Measurements from ENCODE around the gene PTPN1. TPM values are rescaled to one million over a fixed set of nuclear protein-coding genes. Genes with fewer than 3 reads are reported as not detected.
A peak's percentile ranks its signal among the peaks of the same experiment; 100 is the strongest.

Gene PTPN1
- total and polyA plus RNA-seq, 2 of the 13 experiments (the other 11 are each of a cell fraction or from before 2014, with no cell fraction given): 17.7 to 37.2 TPM

DNA sequence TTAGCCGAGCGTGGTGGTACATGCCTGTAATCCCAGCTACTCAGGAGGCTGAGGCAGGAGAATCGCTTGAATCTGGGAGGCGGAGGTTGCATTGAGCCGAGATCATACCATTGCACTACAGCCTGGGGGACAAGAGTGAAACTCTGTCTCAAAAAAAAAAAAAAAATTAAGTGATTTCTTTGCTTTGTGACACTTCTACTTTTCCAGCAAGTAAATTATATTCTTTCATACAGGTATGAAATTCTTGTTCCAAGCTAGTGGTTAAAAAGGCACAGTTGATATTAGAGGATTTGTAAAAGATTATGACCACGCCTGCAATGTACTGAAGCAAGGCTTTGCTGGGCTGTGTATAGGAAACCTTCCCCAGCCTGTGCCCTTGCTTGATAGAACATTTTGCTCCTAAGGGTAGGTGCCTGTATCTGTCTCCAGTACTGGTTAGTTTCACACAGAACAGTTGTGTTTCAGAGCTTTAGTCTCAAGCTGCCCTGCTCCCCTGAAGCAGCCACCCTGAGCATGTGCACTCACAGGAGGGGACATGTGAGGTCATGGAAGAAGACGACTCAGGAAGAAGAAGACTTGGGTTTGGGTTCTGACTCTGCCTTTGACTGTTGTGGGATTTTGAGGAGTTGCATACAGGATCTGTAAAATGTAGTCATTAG lies 10.2 kb downstream of the PTPN1 start:
- H3K4me3 ChIP-seq (replicated peaks in 1 of 3; ENCODE audit: insufficient read depth in 1 of 3, low read depth in 2 of 3, low read length in 3 of 3): no peak overlapping the region
- in situ Hi-C loops (cut with HindIII; ENCODE audit: extremely low pct_ligation_motif_present, low pct_unique_long_range_greater_than_20kb): no loop called here
- no peak overlapping the region for H3K9ac ChIP-seq (ENCODE audit: insufficient read depth, low read depth, low read length)
- no peak; the same call in 2 of the 3 replicates for ATAC-seq
- DNase-seq (ENCODE audit: low spot score): no peak
- H3K9me3 ChIP-seq (ENCODE audit: low read length): no peaks in the 10 kb centered on the region
- no peak overlapping the region for H3K27ac ChIP-seq (ENCODE audit: extremely low read length, insufficient read depth, low read length)
- H2AFZ ChIP-seq (ENCODE audit: low read length): no peak overlapping the region
- intact Hi-C loops (cut with micrococcal nuclease; ENCODE audit: unreplicated experiment): no loop called here
- 99% methylated on average over 7 of the region's 7 CpGs for WGBS (ENCODE audit: low lambda C conversion rate)
- H3K79me2 ChIP-seq (ENCODE audit: insufficient read depth, low read length): peaks cover 77% of the 10 kb centered on the region
- POLR2A ChIA-PET: interaction anchor here (1.2 kb wide), 1 partner anchor 9 kb away, joined by 4 read pairs; no protein-coding TSS in a partner anchor
- no peaks in the 10 kb centered on the region for H3K27me3 ChIP-seq (ENCODE audit: control insufficient read depth in 1 of 2, insufficient read depth in 2 of 2, low read length in 2 of 2)
- BruUV-seq (replicated peaks): no TSS peak
- H3K36me3 ChIP-seq (replicated peaks in 1 of 2; ENCODE audit: control insufficient read depth in 1 of 2, insufficient read depth in 2 of 2, low read length in 2 of 2): 0 out of 5 replicates have a peak, but pooled peaks cover 0 to 3% of the 10 kb centered on the region in 2 experiments
- TF ChIP-seq GABPB1 (CRISPR knock-in tag; IDR thresholded peaks at IDR 0.05) (no peak), ZNF33B (CRISPR knock-in tag; IDR thresholded peaks at IDR 0.05) (0 out of 2 replicates have a peak, but pooled peaks have one; percentile 30), GABPA (IDR thresholded peaks at IDR 0.05; ENCODE audit: low read depth, low read length) (0 out of 2 replicates have a peak, but pooled peaks have one; percentile 5), GABPA (CRISPR knock-in tag; IDR thresholded peaks at IDR 0.05; ENCODE audit: low read depth) (no peak)
- CTCF ChIA-PET (ENCODE audit: low intra/inter-chr PET ratio, low total read pairs): no interaction called here
- FAIRE-seq: no peak
- H4K20me1 ChIP-seq (ENCODE audit: insufficient read depth, low read length): no peaks in the 10 kb centered on the region
- peaks cover 30% of the 10 kb centered on the region for H3K4me1 ChIP-seq (ENCODE audit: insufficient read depth, low read length)
- no peak overlapping the region for H3K4me2 ChIP-seq (ENCODE audit: low read depth, low read length)

DNA sequence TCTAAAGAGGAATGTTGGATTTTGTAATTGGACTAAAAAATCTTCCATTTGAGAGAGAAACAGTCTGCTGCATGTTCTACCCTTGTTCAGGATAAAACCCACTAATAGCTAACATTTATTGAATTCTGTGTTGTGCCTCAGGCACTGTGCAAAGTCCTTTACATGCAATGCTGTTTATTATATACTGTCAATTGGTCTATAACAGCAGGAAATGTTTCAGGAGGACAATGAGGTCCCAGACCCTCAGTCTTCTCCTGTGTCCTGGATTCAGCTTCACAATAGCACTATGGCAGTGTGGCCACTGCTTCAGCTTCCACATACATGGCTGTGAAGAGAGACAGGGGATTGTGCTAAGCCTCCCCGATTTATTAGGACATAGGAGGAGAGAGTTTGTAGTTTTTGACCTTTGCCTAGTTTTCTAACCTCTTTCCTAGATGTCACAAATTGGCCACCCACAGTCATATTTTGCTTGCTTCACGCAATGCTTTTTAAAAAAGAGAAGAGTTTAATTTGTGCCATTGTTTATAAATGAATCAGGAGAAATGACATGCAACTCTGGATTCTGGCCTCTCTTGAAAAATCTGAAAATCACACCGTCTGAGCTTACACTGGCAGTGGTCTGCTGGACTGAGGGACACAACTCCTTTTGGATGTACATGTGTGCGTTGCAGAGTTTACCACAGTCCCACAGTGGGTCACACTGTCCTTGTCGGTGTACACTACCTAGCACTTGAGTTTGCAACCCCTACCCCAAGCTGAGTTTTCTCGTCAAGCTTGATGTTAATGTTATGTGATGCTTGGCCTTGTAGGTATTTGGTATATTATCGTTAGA lies 11.3 kb downstream of the PTPN1 start:
- CTCF ChIA-PET (ENCODE audit: low intra/inter-chr PET ratio, low total read pairs): no interaction called here
- H4K20me1 ChIP-seq (ENCODE audit: insufficient read depth, low read length): no peaks in the 10 kb centered on the region
- no peak for FAIRE-seq
- TF ChIP-seq, protein P1, sequence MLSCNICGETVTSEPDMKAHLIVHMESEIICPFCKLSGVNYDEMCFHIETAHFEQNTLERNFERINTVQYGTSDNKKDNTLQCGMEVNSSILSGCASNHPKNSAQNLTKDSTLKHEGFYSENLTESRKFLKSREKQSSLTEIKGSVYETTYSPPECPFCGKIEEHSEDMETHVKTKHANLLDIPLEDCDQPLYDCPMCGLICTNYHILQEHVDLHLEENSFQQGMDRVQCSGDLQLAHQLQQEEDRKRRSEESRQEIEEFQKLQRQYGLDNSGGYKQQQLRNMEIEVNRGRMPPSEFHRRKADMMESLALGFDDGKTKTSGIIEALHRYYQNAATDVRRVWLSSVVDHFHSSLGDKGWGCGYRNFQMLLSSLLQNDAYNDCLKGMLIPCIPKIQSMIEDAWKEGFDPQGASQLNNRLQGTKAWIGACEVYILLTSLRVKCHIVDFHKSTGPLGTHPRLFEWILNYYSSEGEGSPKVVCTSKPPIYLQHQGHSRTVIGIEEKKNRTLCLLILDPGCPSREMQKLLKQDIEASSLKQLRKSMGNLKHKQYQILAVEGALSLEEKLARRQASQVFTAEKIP (CRISPR knock-in tag; IDR thresholded peaks at IDR 0.05; ENCODE audit: borderline replicate concordance): no peak
- TF ChIP-seq, protein P2, sequence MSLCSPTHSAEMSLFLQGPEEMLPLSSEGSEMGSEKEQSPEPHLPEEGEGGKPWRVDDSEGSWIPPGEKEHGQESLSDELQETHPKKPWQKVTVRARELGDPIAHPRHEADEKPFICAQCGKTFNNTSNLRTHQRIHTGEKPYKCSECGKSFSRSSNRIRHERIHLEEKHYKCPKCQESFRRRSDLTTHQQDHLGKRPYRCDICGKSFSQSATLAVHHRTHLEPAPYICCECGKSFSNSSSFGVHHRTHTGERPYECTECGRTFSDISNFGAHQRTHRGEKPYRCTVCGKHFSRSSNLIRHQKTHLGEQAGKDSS (CRISPR knock-in tag; IDR thresholded peaks at IDR 0.05; ENCODE audit: borderline replicate concordance, low read depth): no peak
- TF ChIP-seq ZXDC (CRISPR knock-in tag; IDR thresholded peaks at IDR 0.05): 0 out of 2 replicates have a peak, but pooled peaks have one; percentile 53

More for the DNA sequence above, 11.3 kb downstream of the PTPN1 start:
- Histone ChIP-seq H3K4me3 (replicated peaks in 1 of 3; ENCODE audit: insufficient read depth in 1 of 3, low read depth in 2 of 3, low read length in 3 of 3) (no peak overlapping the region), H2AFZ (ENCODE audit: low read length) (no peak overlapping the region), H3K27me3 (ENCODE audit: control insufficient read depth in 1 of 2, insufficient read depth in 2 of 2, low read length in 2 of 2) (no peaks in the 10 kb centered on the region), H3K79me2 (ENCODE audit: insufficient read depth, low read length) (peaks cover 74% of the 10 kb centered on the region), H3K4me2 (ENCODE audit: low read depth, low read length) (no peak overlapping the region), H3K4me1 (ENCODE audit: insufficient read depth, low read length) (peaks cover 30% of the 10 kb centered on the region), H3K9ac (ENCODE audit: insufficient read depth, low read depth, low read length) (no peak overlapping the region), H3K36me3 (replicated peaks in 1 of 2; ENCODE audit: control insufficient read depth in 1 of 2, insufficient read depth in 2 of 2, low read length in 2 of 2) (peaks cover 0 to 3% of the 10 kb centered on the region in 2 experiments; a peak in 1 of 5 replicates), H3K27ac (ENCODE audit: extremely low read length, insufficient read depth, low read length) (no peak overlapping the region), H3K9me3 (ENCODE audit: low read length) (no peaks in the 10 kb centered on the region)
- POLR2A ChIA-PET: interaction anchor here (1.6 kb wide), 1 partner anchor 405 kb away, joined by 4 read pairs; no protein-coding TSS in a partner anchor
- BruUV-seq (replicated peaks): no TSS peak
- ATAC-seq: peak; percentile 62
- 95% methylated on average over 7 of the region's 7 CpGs for WGBS (ENCODE audit: low lambda C conversion rate)
- in situ Hi-C loops (cut with HindIII; ENCODE audit: extremely low pct_ligation_motif_present, low pct_unique_long_range_greater_than_20kb): no loop called here
- DNase-seq (ENCODE audit: low spot score): no peak
- intact Hi-C loops (cut with micrococcal nuclease; ENCODE audit: unreplicated experiment): no loop called here
